DND-41 (cell line): ENCODE results near the gene TPPP.

ENCODE experiments used
- CTCF ChIP-seq: IDR thresholded peaks from 2 replicates; pipeline ENCODE4 v1.5.1; 2012; ENCODE audit warnings: borderline replicate concordance, low read length, moderate library complexity, mild to moderate bottlenecking; ENCODE audit not compliant: poor library complexity, severe bottlenecking; ENCODE audit errors: extremely low read depth
- EZH2 ChIP-seq: IDR thresholded peaks from 3 replicates; pipeline ENCODE4 v1.6.1; 2012; ENCODE audit warnings: borderline replicate concordance, low read depth, mild to moderate bottlenecking, moderate library complexity, low read length, inconsistent platforms; ENCODE audit not compliant: severe bottlenecking

GRCh38 chr5:622946-623522 lies 70.1 kb downstream of the TPPP start:
- no peak for TF ChIP-seq CTCF
- no peak for TF ChIP-seq EZH2
